Neural cell (in vitro differentiated cells): ENCODE results near the gene ZNF334.

Source experiments
- CTCF ChIP-seq: fragments of 450-650 bp; IDR thresholded peaks from 2 replicates; pipeline ENCODE4 v1.5.1; 2014; ENCODE audit warnings: antibody characterized with exemption, mild to moderate bottlenecking, moderate library complexity; ENCODE audit not compliant: poor library complexity, severe bottlenecking
- EP300 ChIP-seq: fragments of 450-650 bp; conservative IDR thresholded peaks from 2 replicates; pipeline ENCODE4 v1.6.1; 2014; ENCODE audit warnings: antibody characterized with exemption, mild to moderate bottlenecking, moderate library complexity; ENCODE audit not compliant: poor library complexity, severe bottlenecking
- EZH2 ChIP-seq: fragments of 200-600, 300-800 bp; shearing (Covaris generic), sonication (generic); IDR thresholded peaks from 2 replicates; pipeline ENCODE4 v1.6.1; 2014; ENCODE audit warnings: antibody characterized with exemption, low read length, borderline replicate concordance, mild to moderate bottlenecking; ENCODE audit not compliant: insufficient read depth, poor library complexity, severe bottlenecking
- MXI1 ChIP-seq: fragments of 450-650 bp; conservative IDR thresholded peaks from 2 replicates; pipeline ENCODE4 v1.6.1; 2014; ENCODE audit warnings: antibody characterized with exemption, mild to moderate bottlenecking; ENCODE audit not compliant: poor library complexity, severe bottlenecking
- POLR2AphosphoS5 ChIP-seq: IDR thresholded peaks from 2 replicates; pipeline ENCODE4 v1.6.1; 2012
- SMC3 ChIP-seq: fragments of 450-650 bp; conservative IDR thresholded peaks from 2 replicates; pipeline ENCODE4 v1.6.1; 2014; ENCODE audit warnings: antibody characterized with exemption, mild to moderate bottlenecking, moderate library complexity; ENCODE audit not compliant: poor library complexity
- TF ChIP-seq, protein P1 (sequence below): IDR thresholded peaks from 2 replicates; pipeline ENCODE4 v1.6.1; 2012; ENCODE audit warnings: borderline replicate concordance

- no peak for TF ChIP-seq EZH2
- TF ChIP-seq EP300, result no peak
- no peak for TF ChIP-seq CTCF
- TF ChIP-seq POLR2AphosphoS5, result no peak
- no peak for TF ChIP-seq SMC3
- TF ChIP-seq, protein P1, sequence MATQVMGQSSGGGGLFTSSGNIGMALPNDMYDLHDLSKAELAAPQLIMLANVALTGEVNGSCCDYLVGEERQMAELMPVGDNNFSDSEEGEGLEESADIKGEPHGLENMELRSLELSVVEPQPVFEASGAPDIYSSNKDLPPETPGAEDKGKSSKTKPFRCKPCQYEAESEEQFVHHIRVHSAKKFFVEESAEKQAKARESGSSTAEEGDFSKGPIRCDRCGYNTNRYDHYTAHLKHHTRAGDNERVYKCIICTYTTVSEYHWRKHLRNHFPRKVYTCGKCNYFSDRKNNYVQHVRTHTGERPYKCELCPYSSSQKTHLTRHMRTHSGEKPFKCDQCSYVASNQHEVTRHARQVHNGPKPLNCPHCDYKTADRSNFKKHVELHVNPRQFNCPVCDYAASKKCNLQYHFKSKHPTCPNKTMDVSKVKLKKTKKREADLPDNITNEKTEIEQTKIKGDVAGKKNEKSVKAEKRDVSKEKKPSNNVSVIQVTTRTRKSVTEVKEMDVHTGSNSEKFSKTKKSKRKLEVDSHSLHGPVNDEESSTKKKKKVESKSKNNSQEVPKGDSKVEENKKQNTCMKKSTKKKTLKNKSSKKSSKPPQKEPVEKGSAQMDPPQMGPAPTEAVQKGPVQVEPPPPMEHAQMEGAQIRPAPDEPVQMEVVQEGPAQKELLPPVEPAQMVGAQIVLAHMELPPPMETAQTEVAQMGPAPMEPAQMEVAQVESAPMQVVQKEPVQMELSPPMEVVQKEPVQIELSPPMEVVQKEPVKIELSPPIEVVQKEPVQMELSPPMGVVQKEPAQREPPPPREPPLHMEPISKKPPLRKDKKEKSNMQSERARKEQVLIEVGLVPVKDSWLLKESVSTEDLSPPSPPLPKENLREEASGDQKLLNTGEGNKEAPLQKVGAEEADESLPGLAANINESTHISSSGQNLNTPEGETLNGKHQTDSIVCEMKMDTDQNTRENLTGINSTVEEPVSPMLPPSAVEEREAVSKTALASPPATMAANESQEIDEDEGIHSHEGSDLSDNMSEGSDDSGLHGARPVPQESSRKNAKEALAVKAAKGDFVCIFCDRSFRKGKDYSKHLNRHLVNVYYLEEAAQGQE, result no peak
- no peak for TF ChIP-seq MXI1
These were observed 25.8 kb upstream of the ZNF334 start for GRCh38 chr20:46539113-46539512.
